ENCODE measurements around the gene UBAP2L.

- TF ChIP-seq, protein P1, sequence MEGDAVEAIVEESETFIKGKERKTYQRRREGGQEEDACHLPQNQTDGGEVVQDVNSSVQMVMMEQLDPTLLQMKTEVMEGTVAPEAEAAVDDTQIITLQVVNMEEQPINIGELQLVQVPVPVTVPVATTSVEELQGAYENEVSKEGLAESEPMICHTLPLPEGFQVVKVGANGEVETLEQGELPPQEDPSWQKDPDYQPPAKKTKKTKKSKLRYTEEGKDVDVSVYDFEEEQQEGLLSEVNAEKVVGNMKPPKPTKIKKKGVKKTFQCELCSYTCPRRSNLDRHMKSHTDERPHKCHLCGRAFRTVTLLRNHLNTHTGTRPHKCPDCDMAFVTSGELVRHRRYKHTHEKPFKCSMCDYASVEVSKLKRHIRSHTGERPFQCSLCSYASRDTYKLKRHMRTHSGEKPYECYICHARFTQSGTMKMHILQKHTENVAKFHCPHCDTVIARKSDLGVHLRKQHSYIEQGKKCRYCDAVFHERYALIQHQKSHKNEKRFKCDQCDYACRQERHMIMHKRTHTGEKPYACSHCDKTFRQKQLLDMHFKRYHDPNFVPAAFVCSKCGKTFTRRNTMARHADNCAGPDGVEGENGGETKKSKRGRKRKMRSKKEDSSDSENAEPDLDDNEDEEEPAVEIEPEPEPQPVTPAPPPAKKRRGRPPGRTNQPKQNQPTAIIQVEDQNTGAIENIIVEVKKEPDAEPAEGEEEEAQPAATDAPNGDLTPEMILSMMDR (IDR thresholded peaks at IDR 0.05; ENCODE audit: insufficient read depth, low read depth, low read length): no peak
- TF ChIP-seq EZH2 (IDR thresholded peaks at IDR 0.05; ENCODE audit: insufficient read depth, low read length): no peak
Observed at GRCh38 chr1:154183046-154183915, 37.5 kb upstream of the UBAP2L start.
